ENCODE measurements around the gene RBM28. TPM values are rescaled to one million over a fixed set of nuclear protein-coding genes. Genes with fewer than 3 reads are reported as not detected.
A peak's percentile ranks its signal among the peaks of the same experiment; 100 is the strongest.

RBM28 gene
- total RNA-seq, 3 donors from 2014 or later: 23.6 to 34.3 (median 27.1) TPM

DNA sequence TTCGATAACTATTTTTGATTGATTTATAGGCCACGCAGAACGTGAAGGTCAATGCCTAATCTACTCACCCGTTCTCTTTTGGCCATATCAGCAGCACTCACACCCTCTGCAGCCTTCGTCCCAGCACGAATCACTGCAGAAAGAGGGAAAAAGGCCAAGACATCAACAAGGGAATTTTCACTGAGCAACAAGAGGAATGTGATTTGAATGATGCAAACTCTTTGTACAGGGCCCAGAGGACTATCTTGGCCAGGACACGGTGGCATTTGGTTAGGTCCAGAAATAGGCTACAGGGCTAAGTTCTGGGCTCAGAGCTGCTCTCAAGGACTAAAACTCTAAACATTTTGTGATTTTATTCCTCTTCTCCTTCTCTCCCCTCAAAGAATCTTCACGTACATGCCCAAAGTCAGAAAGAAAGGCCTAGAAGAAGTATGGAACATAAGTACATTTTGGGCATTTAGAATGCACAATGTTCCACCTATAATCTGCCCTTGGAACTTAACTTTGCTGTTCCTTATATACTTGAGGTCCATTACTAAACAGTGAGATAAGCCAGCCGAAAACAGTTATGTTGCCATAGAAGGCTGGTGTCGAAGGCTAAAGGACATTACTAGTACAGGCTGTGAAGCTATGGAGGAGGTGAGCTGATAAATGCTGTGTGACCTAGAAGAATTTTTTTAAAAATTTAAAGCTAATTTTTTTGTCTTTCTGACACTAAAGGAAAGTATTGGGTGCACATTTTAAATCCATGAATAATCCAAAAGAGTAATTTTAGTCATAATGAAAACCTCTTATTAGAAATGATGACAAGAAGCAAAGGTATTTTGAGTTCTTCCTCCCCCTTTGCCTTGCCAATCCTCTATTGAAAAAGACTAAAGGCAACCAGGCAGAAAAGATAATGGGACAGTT is 20.0 kb downstream of the RBM28 start:
- Histone ChIP-seq H3K4me1 (ENCODE audit: low read depth) (no peaks in the 10 kb centered on the region), H3K36me3 (ENCODE audit: low read depth) (no peaks in the 10 kb centered on the region), H3K9me3 (no peaks in the 10 kb centered on the region), H3K4me3 (no peak overlapping the region)
- intact Hi-C loops (cut with DNase I, micrococcal nuclease): no loop called here
- TF ChIP-seq, protein P1, sequence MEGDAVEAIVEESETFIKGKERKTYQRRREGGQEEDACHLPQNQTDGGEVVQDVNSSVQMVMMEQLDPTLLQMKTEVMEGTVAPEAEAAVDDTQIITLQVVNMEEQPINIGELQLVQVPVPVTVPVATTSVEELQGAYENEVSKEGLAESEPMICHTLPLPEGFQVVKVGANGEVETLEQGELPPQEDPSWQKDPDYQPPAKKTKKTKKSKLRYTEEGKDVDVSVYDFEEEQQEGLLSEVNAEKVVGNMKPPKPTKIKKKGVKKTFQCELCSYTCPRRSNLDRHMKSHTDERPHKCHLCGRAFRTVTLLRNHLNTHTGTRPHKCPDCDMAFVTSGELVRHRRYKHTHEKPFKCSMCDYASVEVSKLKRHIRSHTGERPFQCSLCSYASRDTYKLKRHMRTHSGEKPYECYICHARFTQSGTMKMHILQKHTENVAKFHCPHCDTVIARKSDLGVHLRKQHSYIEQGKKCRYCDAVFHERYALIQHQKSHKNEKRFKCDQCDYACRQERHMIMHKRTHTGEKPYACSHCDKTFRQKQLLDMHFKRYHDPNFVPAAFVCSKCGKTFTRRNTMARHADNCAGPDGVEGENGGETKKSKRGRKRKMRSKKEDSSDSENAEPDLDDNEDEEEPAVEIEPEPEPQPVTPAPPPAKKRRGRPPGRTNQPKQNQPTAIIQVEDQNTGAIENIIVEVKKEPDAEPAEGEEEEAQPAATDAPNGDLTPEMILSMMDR (IDR thresholded peaks at IDR 0.05): no peak
- DNase-seq (no peak), ATAC-seq (no peak)

DNA sequence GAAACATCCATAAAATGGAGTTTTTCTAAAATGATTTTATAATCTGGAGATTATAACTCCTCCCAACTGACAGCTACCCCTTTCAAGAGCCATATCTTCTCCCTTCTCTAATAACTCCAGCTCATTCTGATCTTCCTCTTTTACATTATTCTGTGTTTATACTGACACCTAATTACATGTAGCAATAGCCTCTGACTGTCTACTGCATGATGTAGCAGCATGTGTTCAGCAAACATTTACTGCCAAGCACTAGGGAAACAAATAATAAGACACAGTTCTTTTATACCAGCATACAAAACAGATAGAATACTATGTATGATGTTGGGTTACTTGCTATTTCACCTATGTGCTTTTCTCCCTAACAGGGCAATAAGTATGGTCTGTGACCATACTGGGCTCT is 20.7 kb downstream of the RBM28 start:
- H3K9me3 ChIP-seq: no peaks in the 10 kb centered on the region
- H3K4me1 ChIP-seq (ENCODE audit: low read depth): no peaks in the 10 kb centered on the region
- intact Hi-C loops (cut with DNase I, micrococcal nuclease): no loop called here
- TF ChIP-seq, protein P1 (IDR thresholded peaks at IDR 0.05): no peak
- DNase-seq (no peak), ATAC-seq (no peak)
- no peak overlapping the region for H3K4me3 ChIP-seq
- peaks cover 2% of the 10 kb centered on the region for H3K36me3 ChIP-seq (ENCODE audit: low read depth)

DNA sequence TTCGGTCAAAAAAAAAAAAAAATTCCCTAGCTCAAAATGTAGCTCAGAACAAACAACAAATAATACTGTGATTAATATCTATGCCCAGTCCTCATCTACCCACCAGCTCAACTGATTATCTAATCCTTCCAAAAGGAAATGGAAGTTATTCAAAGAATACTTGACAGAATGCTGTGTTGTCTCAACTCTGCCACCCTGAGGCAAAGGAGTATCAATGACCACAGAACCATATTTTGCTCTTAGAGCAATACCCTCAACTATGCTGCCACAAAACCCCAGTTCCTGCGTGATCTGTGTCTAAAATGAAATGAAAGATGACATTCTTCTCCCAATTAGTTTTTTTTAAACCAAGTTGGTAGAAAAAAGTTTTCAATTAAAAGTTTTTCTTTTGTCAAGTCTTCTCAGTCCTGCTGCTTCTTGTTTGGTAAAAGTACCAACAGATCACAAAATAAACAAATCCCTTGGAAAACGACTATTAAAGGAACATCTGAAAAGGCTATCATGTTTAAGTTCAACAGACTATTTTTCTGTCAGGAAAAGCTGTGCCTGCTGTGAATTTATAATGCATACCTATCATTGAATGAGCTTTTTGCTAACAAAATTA is 21.6 kb downstream of the RBM28 start:
- DNase-seq: no peak
- TF ChIP-seq, protein P1 (IDR thresholded peaks at IDR 0.05): no peak
- peaks cover 7% of the 10 kb centered on the region for H3K36me3 ChIP-seq (ENCODE audit: low read depth)
- no peak overlapping the region for H3K4me3 ChIP-seq
- H3K4me1 ChIP-seq (ENCODE audit: low read depth): no peaks in the 10 kb centered on the region
- intact Hi-C loops (cut with DNase I, micrococcal nuclease): no loop called here
- H3K9me3 ChIP-seq: no peaks in the 10 kb centered on the region
- peak; percentile 60 for ATAC-seq

DNA sequence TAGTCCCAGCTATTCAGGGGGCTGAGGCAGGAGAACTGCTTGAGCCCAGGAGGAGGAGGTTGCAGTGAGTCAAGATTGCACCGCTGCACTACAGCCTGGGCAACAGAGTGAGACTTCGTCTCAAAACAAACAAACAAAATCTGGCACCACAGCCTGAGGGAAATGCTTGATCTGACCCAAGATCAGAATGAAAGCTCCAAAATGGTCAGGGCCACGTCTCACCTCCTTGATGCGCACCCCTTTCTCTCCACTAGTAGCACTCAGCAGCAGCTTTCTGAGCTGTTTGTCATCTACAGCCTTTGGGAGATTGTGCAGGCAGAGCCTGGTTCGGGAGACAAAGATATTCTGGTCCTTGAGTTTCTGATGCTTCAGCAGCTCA is 22.7 kb downstream of the RBM28 start:
- Histone ChIP-seq H3K4me3 (no peak overlapping the region), H3K9me3 (no peaks in the 10 kb centered on the region), H3K4me1 (ENCODE audit: low read depth) (no peaks in the 10 kb centered on the region), H3K36me3 (ENCODE audit: low read depth) (peaks cover 7% of the 10 kb centered on the region)
- DNase-seq (no peak), ATAC-seq (no peak)
- TF ChIP-seq, protein P1 (IDR thresholded peaks at IDR 0.05): no peak
- intact Hi-C loops (cut with DNase I, micrococcal nuclease): no loop called here

DNA sequence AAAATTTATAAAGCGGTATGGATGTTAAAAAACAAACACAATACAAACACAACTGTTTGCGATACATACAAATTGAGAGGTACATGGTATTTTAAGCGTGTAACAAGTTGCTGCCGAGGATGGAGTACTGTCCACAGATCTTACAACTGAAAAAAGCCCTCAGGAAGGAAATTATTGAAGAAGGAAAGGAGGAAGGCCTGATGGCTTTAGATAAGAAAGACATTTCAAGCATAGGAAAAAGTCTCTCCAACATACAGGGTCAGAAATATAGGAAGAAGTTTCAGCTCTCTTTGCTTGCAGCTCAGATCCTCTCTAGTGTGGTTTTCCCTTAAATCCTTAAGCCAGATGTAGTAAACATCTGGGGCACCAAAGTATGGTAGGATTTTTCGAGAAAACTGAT is 25.0 kb downstream of the RBM28 start:
- DNase-seq (no peak), ATAC-seq (no peak)
- no peaks in the 10 kb centered on the region for H3K4me1 ChIP-seq (ENCODE audit: low read depth)
- no peaks in the 10 kb centered on the region for H3K9me3 ChIP-seq
- H3K4me3 ChIP-seq: no peak overlapping the region
- peaks cover 15% of the 10 kb centered on the region for H3K36me3 ChIP-seq (ENCODE audit: low read depth)
- TF ChIP-seq, protein P1 (IDR thresholded peaks at IDR 0.05): no peak
- intact Hi-C loops (cut with DNase I, micrococcal nuclease): no loop called here
